ENCODE data around the gene PIWIL4. TPM values are rescaled to one million over a fixed set of nuclear protein-coding genes. Genes with fewer than 3 reads are reported as not detected.

PIWIL4 gene
- total and polyA plus RNA-seq, 9 of the 15 experiments (the other 6 are each of a cell fraction or from before 2014, with no cell fraction given), result 6.3 to 17.0 (median 10.8) TPM

DNA sequence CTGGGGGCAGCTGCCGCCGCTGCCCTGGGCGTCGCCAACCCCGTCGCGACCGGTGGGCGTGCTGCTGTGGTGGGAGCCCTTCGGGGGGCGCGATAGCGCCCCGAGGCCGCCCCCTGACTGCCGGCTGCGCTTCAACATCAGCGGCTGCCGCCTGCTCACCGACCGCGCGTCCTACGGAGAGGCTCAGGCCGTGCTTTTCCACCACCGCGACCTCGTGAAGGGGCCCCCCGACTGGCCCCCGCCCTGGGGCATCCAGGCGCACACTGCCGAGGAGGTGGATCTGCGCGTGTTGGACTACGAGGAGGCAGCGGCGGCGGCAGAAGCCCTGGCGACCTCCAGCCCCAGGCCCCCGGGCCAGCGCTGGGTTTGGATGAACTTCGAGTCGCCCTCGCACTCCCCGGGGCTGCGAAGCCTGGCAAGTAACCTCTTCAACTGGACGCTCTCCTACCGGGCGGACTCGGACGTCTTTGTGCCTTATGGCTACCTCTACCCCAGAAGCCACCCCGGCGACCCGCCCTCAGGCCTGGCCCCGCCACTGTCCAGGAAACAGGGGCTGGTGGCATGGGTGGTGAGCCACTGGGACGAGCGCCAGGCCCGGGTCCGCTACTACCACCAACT lies 22.4 kb upstream of the PIWIL4 start:
- Histone ChIP-seq H3K79me2 (ENCODE audit: control insufficient read depth, insufficient read depth, low read length) (peaks cover 32% of the 10 kb centered on the region), H3K36me3 (ENCODE audit: control insufficient read depth, insufficient read depth, low read length) (peaks cover 13% of the 10 kb centered on the region; the same call in 2 of the 3 replicates), H3K9ac (ENCODE audit: insufficient read depth in 1 of 2, low read depth in 2 of 2, low read length in 2 of 2) (peak overlapping the region; percentile 88 to 92), H4K20me1 (replicated peaks; ENCODE audit: control insufficient read depth, insufficient read depth, low read length) (no peaks in the 10 kb centered on the region; the same call in 1 of the 2 replicates), H3K9me1 (ENCODE audit: control insufficient read depth, insufficient read depth, low read length) (no peaks in the 10 kb centered on the region), H3K4me3 (peak overlapping the region; percentile 71), H3K4me2 (ENCODE audit: insufficient read depth, low read length) (peak overlapping the region; percentile 84), H3K27ac (ENCODE audit: extremely low read depth, low read depth, low read length) (peak overlapping the region; percentile 95), H3K9me3 (replicated peaks; ENCODE audit: control insufficient read depth, insufficient read depth, low read depth, low read length) (no peaks in the 10 kb centered on the region), H3K27me3 (ENCODE audit: control insufficient read depth in 2 of 2, insufficient read depth in 2 of 2, low read length in 2 of 2) (no peaks in the 10 kb centered on the region), H2AFZ (ENCODE audit: low read depth, low read length) (peak overlapping the region; percentile 99), H3K4me1 (replicated peaks in 1 of 2; ENCODE audit: control insufficient read depth in 2 of 2, insufficient read depth in 2 of 2, low read length in 2 of 2) (peaks cover 24 to 27% of the 10 kb centered on the region in 2 experiments; a peak in 4 of 5 replicates)
- intact Hi-C loops (cut with micrococcal nuclease) (no loop called here), in situ Hi-C loops (cut with MboI) (no loop called here)
- FAIRE-seq (no peak), ATAC-seq (peak; percentile 11), DNase-seq (ENCODE audit: extremely low read depth in 1 of 4, low spot score in 3 of 4) (peak in 2 of 4 experiments; percentile 20 to 52)
- ChIA-PET CTCF (ENCODE audit: low intra/inter-chr PET ratio) (no interaction called here), POLR2A (interaction anchor here (0.6 to 1.9 kb wide), 2 partner anchors 19 to 1410 kb away, joined by 3 to 4 read pairs; no protein-coding TSS in a partner anchor)
- WGBS (ENCODE audit: insufficient coverage, low coverage, missing lambda C conversion rate), result 37% methylated on average over 43 of the region's 59 CpGs
- no TSS peak for BruUV-seq (replicated peaks)
- peak; percentile 47; the same call in 1 of the 2 replicates for TF ChIP-seq NCOA6 (IDR thresholded peaks at IDR 0.05)
- peak; percentile 67; the same call in 1 of the 2 replicates for TF ChIP-seq ZBTB7A (IDR thresholded peaks at IDR 0.05; ENCODE audit: borderline replicate concordance, control insufficient read depth, low read depth, low read length)
- TF ChIP-seq GTF2E2 (tag; IDR thresholded peaks at IDR 0.05), result no peak
- TF ChIP-seq, protein P1, sequence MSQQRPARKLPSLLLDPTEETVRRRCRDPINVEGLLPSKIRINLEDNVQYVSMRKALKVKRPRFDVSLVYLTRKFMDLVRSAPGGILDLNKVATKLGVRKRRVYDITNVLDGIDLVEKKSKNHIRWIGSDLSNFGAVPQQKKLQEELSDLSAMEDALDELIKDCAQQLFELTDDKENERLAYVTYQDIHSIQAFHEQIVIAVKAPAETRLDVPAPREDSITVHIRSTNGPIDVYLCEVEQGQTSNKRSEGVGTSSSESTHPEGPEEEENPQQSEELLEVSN (IDR thresholded peaks at IDR 0.05; ENCODE audit: borderline replicate concordance in 1 of 2, extremely low read depth in 1 of 2, insufficient read depth in 1 of 2, insufficient read length in 1 of 2, low read depth in 1 of 2, low read length in 1 of 2, poor library complexity in 1 of 2, severe bottlenecking in 1 of 2), result peak in 1 of 2 experiments; percentile 9
- no peak for TF ChIP-seq EP300 (IDR thresholded peaks at IDR 0.05; ENCODE audit: low read length)
- TF ChIP-seq, protein P2, sequence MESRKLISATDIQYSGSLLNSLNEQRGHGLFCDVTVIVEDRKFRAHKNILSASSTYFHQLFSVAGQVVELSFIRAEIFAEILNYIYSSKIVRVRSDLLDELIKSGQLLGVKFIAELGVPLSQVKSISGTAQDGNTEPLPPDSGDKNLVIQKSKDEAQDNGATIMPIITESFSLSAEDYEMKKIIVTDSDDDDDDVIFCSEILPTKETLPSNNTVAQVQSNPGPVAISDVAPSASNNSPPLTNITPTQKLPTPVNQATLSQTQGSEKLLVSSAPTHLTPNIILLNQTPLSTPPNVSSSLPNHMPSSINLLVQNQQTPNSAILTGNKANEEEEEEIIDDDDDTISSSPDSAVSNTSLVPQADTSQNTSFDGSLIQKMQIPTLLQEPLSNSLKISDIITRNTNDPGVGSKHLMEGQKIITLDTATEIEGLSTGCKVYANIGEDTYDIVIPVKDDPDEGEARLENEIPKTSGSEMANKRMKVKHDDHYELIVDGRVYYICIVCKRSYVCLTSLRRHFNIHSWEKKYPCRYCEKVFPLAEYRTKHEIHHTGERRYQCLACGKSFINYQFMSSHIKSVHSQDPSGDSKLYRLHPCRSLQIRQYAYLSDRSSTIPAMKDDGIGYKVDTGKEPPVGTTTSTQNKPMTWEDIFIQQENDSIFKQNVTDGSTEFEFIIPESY (CRISPR knock-in tag; IDR thresholded peaks at IDR 0.05), result no peak
- TF ChIP-seq MXI1 (IDR thresholded peaks at IDR 0.05; ENCODE audit: low read depth, low read length), result no peak
- TF ChIP-seq, protein P3, sequence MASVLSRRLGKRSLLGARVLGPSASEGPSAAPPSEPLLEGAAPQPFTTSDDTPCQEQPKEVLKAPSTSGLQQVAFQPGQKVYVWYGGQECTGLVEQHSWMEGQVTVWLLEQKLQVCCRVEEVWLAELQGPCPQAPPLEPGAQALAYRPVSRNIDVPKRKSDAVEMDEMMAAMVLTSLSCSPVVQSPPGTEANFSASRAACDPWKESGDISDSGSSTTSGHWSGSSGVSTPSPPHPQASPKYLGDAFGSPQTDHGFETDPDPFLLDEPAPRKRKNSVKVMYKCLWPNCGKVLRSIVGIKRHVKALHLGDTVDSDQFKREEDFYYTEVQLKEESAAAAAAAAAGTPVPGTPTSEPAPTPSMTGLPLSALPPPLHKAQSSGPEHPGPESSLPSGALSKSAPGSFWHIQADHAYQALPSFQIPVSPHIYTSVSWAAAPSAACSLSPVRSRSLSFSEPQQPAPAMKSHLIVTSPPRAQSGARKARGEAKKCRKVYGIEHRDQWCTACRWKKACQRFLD (CRISPR knock-in tag; IDR thresholded peaks at IDR 0.05), result 0 out of 2 replicates have a peak, but pooled peaks have one; percentile 32
